ENCODE measurements around the gene PEX12. TPM values are rescaled to one million over a fixed set of nuclear protein-coding genes. Genes with fewer than 3 reads are reported as not detected.

The PEX12 gene
- total and polyA plus RNA-seq, 9 of the 15 experiments (the other 6 are each of a cell fraction or from before 2014, with no cell fraction given) = 4.0 to 12.4 (median 6.4) TPM

- TF ChIP-seq ZNF609 (CRISPR knock-in tag; IDR thresholded peaks at IDR 0.05; ENCODE audit: borderline replicate concordance) = no peak
- TF ChIP-seq ZC3H8 (IDR thresholded peaks at IDR 0.05) = peak; percentile 56; the same call in 1 of the 2 replicates
- peak; percentile 94 for TF ChIP-seq NFRKB (IDR thresholded peaks at IDR 0.05; ENCODE audit: low read depth)
- TF ChIP-seq DPF2 (IDR thresholded peaks at IDR 0.05) = peak; percentile 66
- peak; percentile 76 for TF ChIP-seq FOSL1 (tag; conservative IDR thresholded peaks at IDR 0.05)
- TF ChIP-seq EHMT2 (IDR thresholded peaks at IDR 0.05) = peak; percentile 9; the same call in 1 of the 2 replicates
- no peak for TF ChIP-seq GTF3C2 (IDR thresholded peaks at IDR 0.05; ENCODE audit: borderline replicate concordance, extremely low read depth, insufficient read length)
- TF ChIP-seq CBX3 (IDR thresholded peaks at IDR 0.05; ENCODE audit: borderline replicate concordance in 1 of 2, low read length in 2 of 2) = peak in 1 of 2 experiments; percentile 70; a peak in 2 of 3 replicates
- peak in 1 of 2 experiments; percentile 64; a peak in 1 of 4 replicates for TF ChIP-seq ZNF639 (CRISPR knock-in tag; conservative IDR thresholded peaks at IDR 0.05 in 1 of 2, IDR thresholded peaks at IDR 0.05 in 1 of 2)
- TF ChIP-seq SMAD3 (CRISPR knock-in tag; conservative IDR thresholded peaks at IDR 0.05) = 0 out of 2 replicates have a peak, but pooled peaks have one; percentile 2
- no peak for TF ChIP-seq KAT2B (IDR thresholded peaks at IDR 0.05; ENCODE audit: low read depth, low read length)
- TF ChIP-seq SAFB2 (IDR thresholded peaks at IDR 0.05; ENCODE audit: borderline replicate concordance, low read depth, low read length, severe bottlenecking) = no peak
- no peak for TF ChIP-seq NR1H2 (CRISPR knock-in tag; IDR thresholded peaks at IDR 0.05)
- TF ChIP-seq MAZ (CRISPR knock-in tag; conservative IDR thresholded peaks at IDR 0.05 in 1 of 2, IDR thresholded peaks at IDR 0.05 in 1 of 2) = peak; percentile 56 to 92; a peak in 2 of 4 replicates
- peak; percentile 82 for TF ChIP-seq TOE1 (IDR thresholded peaks at IDR 0.05; ENCODE audit: borderline replicate concordance)
- TF ChIP-seq TOE1 (CRISPR knock-in tag; IDR thresholded peaks at IDR 0.05; ENCODE audit: borderline replicate concordance, low read depth) = no peak
Observed at GRCh38 chr17:35587074-35587961, 8.9 kb upstream of the PEX12 start, which contains the start of gene AP2B1 (continued).

All from K562 (cell line).